ENCODE measurements around the gene SLC38A10. TPM values are rescaled to one million over a fixed set of nuclear protein-coding genes. Genes with fewer than 3 reads are reported as not detected.

SLC38A10 gene
- total RNA-seq, 1 experiment from 2014 or later, result 43.8 TPM

- H3K4me2 ChIP-seq (ENCODE audit: insufficient read depth, insufficient read length, low read length), result no peak overlapping the region
- no peak overlapping the region for H2BK120ac ChIP-seq (ENCODE audit: low read depth, low read length, poor library complexity, severe bottlenecking)
- no peak overlapping the region for H2AK5ac ChIP-seq (ENCODE audit: insufficient read length, low read length)
- H3K4me3 Mint-ChIP-seq, result no peak overlapping the region
- H3K27ac ChIP-seq (ENCODE audit: insufficient read length, low read depth, low read length), result no peak overlapping the region
- H3K9me3 ChIP-seq (ENCODE audit: control insufficient read depth, low read depth, low read length), result no peaks in the 10 kb centered on the region
- no peak for DNase-seq
- H3K27me3 Mint-ChIP-seq (ENCODE audit: low read depth), result no peaks in the 10 kb centered on the region
- H2BK5ac ChIP-seq (ENCODE audit: insufficient read length, low read length), result no peak overlapping the region
- no peak overlapping the region for H3T11ph ChIP-seq (ENCODE audit: low read length)
- no peaks in the 10 kb centered on the region for H3K23me2 ChIP-seq (ENCODE audit: insufficient read length, low read depth, low read length, poor library complexity, severe bottlenecking)
- H3K23ac ChIP-seq (ENCODE audit: insufficient read length, low read depth, low read length), result no peak overlapping the region
- no peak overlapping the region for H3K56ac ChIP-seq (ENCODE audit: insufficient read length, low read depth, low read length)
- no peak overlapping the region for H2BK20ac ChIP-seq (ENCODE audit: low read depth, low read length, poor library complexity, severe bottlenecking)
- H4K8ac ChIP-seq (replicated peaks; ENCODE audit: insufficient read length, low read depth, low read length), result no peak overlapping the region
- H2BK15ac ChIP-seq (ENCODE audit: low read depth, low read length), result no peak overlapping the region
- no CpG with 5 or more reads among the region's 33 CpGs for WGBS (ENCODE audit: extremely low coverage, insufficient read length, low lambda C conversion rate)
- H2AFZ ChIP-seq (ENCODE audit: low read length), result no peak overlapping the region
- H3K27me3 ChIP-seq (ENCODE audit: insufficient read depth, low read length), result no peaks in the 10 kb centered on the region
- H3K79me2 ChIP-seq (ENCODE audit: insufficient read depth, low read length), result no peaks in the 10 kb centered on the region; the same call in 1 of the 2 replicates
- H3K4me1 Mint-ChIP-seq, result peaks cover 2 to 7% of the 10 kb centered on the region in 2 experiments; a peak in 3 of 4 replicates
- no peak overlapping the region for H3K9ac ChIP-seq (ENCODE audit: extremely low read depth, insufficient read length, low read length)
- no peak overlapping the region; a peak in 1 of 7 replicates for H3K27ac Mint-ChIP-seq
- H3K4me1 ChIP-seq (ENCODE audit: insufficient read depth, low read length), result no peaks in the 10 kb centered on the region
- TF ChIP-seq, protein P1, sequence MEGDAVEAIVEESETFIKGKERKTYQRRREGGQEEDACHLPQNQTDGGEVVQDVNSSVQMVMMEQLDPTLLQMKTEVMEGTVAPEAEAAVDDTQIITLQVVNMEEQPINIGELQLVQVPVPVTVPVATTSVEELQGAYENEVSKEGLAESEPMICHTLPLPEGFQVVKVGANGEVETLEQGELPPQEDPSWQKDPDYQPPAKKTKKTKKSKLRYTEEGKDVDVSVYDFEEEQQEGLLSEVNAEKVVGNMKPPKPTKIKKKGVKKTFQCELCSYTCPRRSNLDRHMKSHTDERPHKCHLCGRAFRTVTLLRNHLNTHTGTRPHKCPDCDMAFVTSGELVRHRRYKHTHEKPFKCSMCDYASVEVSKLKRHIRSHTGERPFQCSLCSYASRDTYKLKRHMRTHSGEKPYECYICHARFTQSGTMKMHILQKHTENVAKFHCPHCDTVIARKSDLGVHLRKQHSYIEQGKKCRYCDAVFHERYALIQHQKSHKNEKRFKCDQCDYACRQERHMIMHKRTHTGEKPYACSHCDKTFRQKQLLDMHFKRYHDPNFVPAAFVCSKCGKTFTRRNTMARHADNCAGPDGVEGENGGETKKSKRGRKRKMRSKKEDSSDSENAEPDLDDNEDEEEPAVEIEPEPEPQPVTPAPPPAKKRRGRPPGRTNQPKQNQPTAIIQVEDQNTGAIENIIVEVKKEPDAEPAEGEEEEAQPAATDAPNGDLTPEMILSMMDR (conservative IDR thresholded peaks at IDR 0.05), result no peak
- peaks cover 5 to 24% (median 15%) of the 10 kb centered on the region in 3 experiments; a peak in 6 of 7 replicates for H3K36me3 Mint-ChIP-seq (ENCODE audit: insufficient read depth in 1 of 3, low read depth in 3 of 3)
- no peak overlapping the region for H4K5ac ChIP-seq (ENCODE audit: insufficient read length, low read depth, low read length)
- no peak overlapping the region for H2BK12ac ChIP-seq (ENCODE audit: insufficient read length, low read depth, low read length)
- no peaks in the 10 kb centered on the region for H4K20me1 ChIP-seq (ENCODE audit: control insufficient read depth, insufficient read depth, insufficient read length)
- no peak overlapping the region for H3K14ac ChIP-seq (ENCODE audit: insufficient read depth, low read length)
- H3K18ac ChIP-seq (ENCODE audit: insufficient read length, low read depth, low read length), result no peak overlapping the region
- H3K79me1 ChIP-seq (ENCODE audit: insufficient read depth, low read depth, low read length, poor library complexity, severe bottlenecking), result peaks cover 3% of the 10 kb centered on the region
- H3K4ac ChIP-seq (ENCODE audit: low read depth, low read length), result no peak overlapping the region
- H4K91ac ChIP-seq (ENCODE audit: insufficient read length, low read depth, low read length), result no peak overlapping the region
- H3K9me3 Mint-ChIP-seq, result no peaks in the 10 kb centered on the region
These were observed 13.0 kb downstream of the SLC38A10 start for GRCh38 chr17:81282141-81282540.

All from H9 (cell line).